ENCODE results near the gene SLC16A10.

DNA sequence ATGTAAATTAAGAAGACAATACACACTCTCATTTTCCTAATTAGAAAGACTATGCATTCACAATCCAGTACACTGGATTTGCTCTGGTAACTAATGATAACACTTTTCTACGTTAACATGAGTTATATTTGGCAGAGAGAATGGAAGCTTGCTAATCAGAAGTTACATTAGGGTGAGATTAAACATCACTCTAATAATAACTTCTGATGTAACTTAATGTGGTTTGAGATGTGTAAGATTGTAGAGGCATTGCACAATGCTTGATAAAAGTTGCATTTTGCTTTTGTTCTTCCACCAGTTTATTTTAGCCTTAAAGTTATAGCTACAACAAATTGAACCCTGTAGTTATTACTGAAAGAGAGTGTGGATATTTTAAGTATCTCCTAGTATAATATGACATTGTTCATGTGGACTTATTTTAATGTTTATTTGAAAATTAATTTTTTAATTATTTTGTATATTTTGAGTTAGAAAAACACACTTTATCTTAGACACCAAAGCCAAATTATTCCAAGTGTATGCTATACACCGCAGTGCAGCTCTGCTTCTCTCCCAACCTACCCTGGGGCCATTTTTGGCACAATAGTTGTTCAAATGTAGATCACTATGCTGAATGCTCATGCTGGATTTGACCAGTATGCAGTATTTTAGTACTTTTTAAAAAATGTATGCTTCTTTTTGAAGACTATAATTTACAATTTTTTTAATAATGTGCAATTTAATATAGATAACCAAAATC lies 143.2 kb downstream of the SLC16A10 start:
- TF ChIP-seq POLR2AphosphoS5 (IDR thresholded peaks at IDR 0.05; ENCODE audit: low read depth, low read length) (no peak), REST (IDR thresholded peaks at IDR 0.05; ENCODE audit: insufficient read depth in 1 of 2, low read depth in 2 of 2, low read length in 2 of 2) (no peak)
